ENCODE results near the gene ABHD16B.

ABHD16B gene

GRCh38 chr20:63835021-63835858 is 26.1 kb upstream of the ABHD16B start:
- Histone ChIP-seq H3K27me3 (ENCODE audit: insufficient read depth, insufficient read length) (peaks cover 13% of the 10 kb centered on the region), H3K4me3 (ENCODE audit: insufficient read length, low read depth) (peak overlapping the region; percentile 20), H3K4me1 (ENCODE audit: insufficient read depth, insufficient read length) (peaks cover 7% of the 10 kb centered on the region), H3K9me3 (ENCODE audit: insufficient read depth, low read length) (no peaks in the 10 kb centered on the region), H3K36me3 (ENCODE audit: insufficient read depth, insufficient read length, low read length) (no peaks in the 10 kb centered on the region), H3K9ac (ENCODE audit: insufficient read length, low read depth) (peak overlapping the region; percentile 47)
- TF ChIP-seq ZNF274 (IDR thresholded peaks at IDR 0.05; ENCODE audit: low read depth, low read length) = no peak
- no peak for TF ChIP-seq SUZ12 (IDR thresholded peaks at IDR 0.05; ENCODE audit: extremely low read depth, insufficient read depth, insufficient read length)
- TF ChIP-seq YY1 (IDR thresholded peaks at IDR 0.05; ENCODE audit: insufficient read depth, insufficient read length) = no peak
- peak; percentile 92 for DNase-seq (ENCODE audit: low read depth, low spot score)

DNA sequence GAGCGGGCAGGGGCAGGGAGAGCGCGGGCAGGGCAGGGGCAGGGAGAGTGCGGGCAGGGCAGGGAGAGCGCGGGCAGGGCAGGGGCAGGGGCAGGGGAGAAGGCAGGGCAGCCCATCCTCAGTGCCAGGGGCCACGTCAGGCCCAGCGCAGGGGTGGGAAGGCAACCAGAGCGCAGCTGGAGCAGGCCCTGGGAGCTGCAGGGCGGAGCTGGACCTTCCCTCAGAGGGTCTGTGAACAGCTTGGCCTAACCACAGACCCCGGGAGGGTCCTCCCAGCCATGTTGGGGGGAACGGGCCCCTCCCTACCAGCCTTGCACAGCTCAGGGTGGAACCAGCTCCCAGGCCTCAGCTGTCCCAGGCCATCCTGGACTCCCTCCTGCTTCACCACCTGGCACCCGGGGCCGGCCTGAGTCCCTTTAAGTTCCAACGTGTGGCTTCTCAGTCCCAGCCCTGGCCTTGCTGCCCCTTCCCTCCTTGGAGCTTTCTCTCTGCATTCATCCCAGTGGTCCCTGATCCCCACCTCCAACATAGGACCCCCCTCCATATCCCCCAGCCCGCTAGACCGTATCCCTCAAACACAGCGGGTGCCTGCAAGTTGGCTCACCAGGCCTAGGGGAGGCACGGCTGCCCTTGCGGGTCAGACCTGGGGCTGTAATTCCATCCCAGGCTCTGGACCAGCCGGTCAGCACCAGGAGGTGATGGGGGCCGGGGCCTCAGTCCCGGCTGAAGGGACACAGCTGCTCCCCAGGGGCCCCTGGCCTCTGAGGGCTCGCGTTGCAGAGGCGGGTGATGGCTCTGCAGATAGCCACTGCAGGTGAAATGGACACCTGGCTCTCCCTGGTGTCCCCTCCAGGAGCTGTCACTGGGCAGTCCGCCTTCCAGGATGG is 24.6 kb upstream of the ABHD16B start:
- H3K4me3 ChIP-seq (ENCODE audit: insufficient read length, low read depth) = no peak overlapping the region
- H3K27me3 ChIP-seq (ENCODE audit: insufficient read depth, insufficient read length) = peaks cover 13% of the 10 kb centered on the region
- no peaks in the 10 kb centered on the region for H3K9me3 ChIP-seq (ENCODE audit: insufficient read depth, low read length)
- DNase-seq (ENCODE audit: low read depth, low spot score) = no peak
- H3K9ac ChIP-seq (ENCODE audit: insufficient read length, low read depth) = no peak overlapping the region
- TF ChIP-seq ZNF274 (IDR thresholded peaks at IDR 0.05; ENCODE audit: low read depth, low read length) (no peak), SUZ12 (IDR thresholded peaks at IDR 0.05; ENCODE audit: extremely low read depth, insufficient read depth, insufficient read length) (no peak), YY1 (IDR thresholded peaks at IDR 0.05; ENCODE audit: insufficient read depth, insufficient read length) (no peak)
- H3K4me1 ChIP-seq (ENCODE audit: insufficient read depth, insufficient read length) = peaks cover 11% of the 10 kb centered on the region
- no peaks in the 10 kb centered on the region for H3K36me3 ChIP-seq (ENCODE audit: insufficient read depth, insufficient read length, low read length)

GRCh38 chr20:63837479-63837878 is 23.8 kb upstream of the ABHD16B start:
- no peak for DNase-seq (ENCODE audit: low read depth, low spot score)
- no peak overlapping the region for H3K4me3 ChIP-seq (ENCODE audit: insufficient read length, low read depth)
- peaks cover 11% of the 10 kb centered on the region for H3K4me1 ChIP-seq (ENCODE audit: insufficient read depth, insufficient read length)
- no peaks in the 10 kb centered on the region for H3K9me3 ChIP-seq (ENCODE audit: insufficient read depth, low read length)
- H3K9ac ChIP-seq (ENCODE audit: insufficient read length, low read depth) = peak overlapping the region; percentile 36
- no peaks in the 10 kb centered on the region for H3K36me3 ChIP-seq (ENCODE audit: insufficient read depth, insufficient read length, low read length)
- TF ChIP-seq YY1 (IDR thresholded peaks at IDR 0.05; ENCODE audit: insufficient read depth, insufficient read length) (no peak), ZNF274 (IDR thresholded peaks at IDR 0.05; ENCODE audit: low read depth, low read length) (no peak), SUZ12 (IDR thresholded peaks at IDR 0.05; ENCODE audit: extremely low read depth, insufficient read depth, insufficient read length) (no peak)
- H3K27me3 ChIP-seq (ENCODE audit: insufficient read depth, insufficient read length) = peaks cover 7% of the 10 kb centered on the region

- peak overlapping the region; percentile 36 for H3K9ac ChIP-seq (ENCODE audit: insufficient read length, low read depth)
- DNase-seq (ENCODE audit: low read depth, low spot score) = no peak
- no peaks in the 10 kb centered on the region for H3K36me3 ChIP-seq (ENCODE audit: insufficient read depth, insufficient read length, low read length)
- H3K27me3 ChIP-seq (ENCODE audit: insufficient read depth, insufficient read length) = no peaks in the 10 kb centered on the region
- TF ChIP-seq ZNF274 (IDR thresholded peaks at IDR 0.05; ENCODE audit: low read depth, low read length) (no peak), YY1 (IDR thresholded peaks at IDR 0.05; ENCODE audit: insufficient read depth, insufficient read length) (no peak), SUZ12 (IDR thresholded peaks at IDR 0.05; ENCODE audit: extremely low read depth, insufficient read depth, insufficient read length) (no peak)
- H3K9me3 ChIP-seq (ENCODE audit: insufficient read depth, low read length) = no peaks in the 10 kb centered on the region
- H3K4me1 ChIP-seq (ENCODE audit: insufficient read depth, insufficient read length) = peaks cover 12% of the 10 kb centered on the region
- no peak overlapping the region for H3K4me3 ChIP-seq (ENCODE audit: insufficient read length, low read depth)
Measured at GRCh38 chr20:63839620-63840019, 21.7 kb upstream of the ABHD16B start.

GRCh38 chr20:63840405-63840828 is 20.9 kb upstream of the ABHD16B start:
- H3K4me1 ChIP-seq (ENCODE audit: insufficient read depth, insufficient read length) = peaks cover 15% of the 10 kb centered on the region
- peak overlapping the region; percentile 61 for H3K9ac ChIP-seq (ENCODE audit: insufficient read length, low read depth)
- H3K9me3 ChIP-seq (ENCODE audit: insufficient read depth, low read length) = no peaks in the 10 kb centered on the region
- no peaks in the 10 kb centered on the region for H3K36me3 ChIP-seq (ENCODE audit: insufficient read depth, insufficient read length, low read length)
- DNase-seq (ENCODE audit: low read depth, low spot score) = no peak
- TF ChIP-seq SUZ12 (IDR thresholded peaks at IDR 0.05; ENCODE audit: extremely low read depth, insufficient read depth, insufficient read length) = no peak
- no peak for TF ChIP-seq ZNF274 (IDR thresholded peaks at IDR 0.05; ENCODE audit: low read depth, low read length)
- no peaks in the 10 kb centered on the region for H3K27me3 ChIP-seq (ENCODE audit: insufficient read depth, insufficient read length)
- peak overlapping the region; percentile 3 for H3K4me3 ChIP-seq (ENCODE audit: insufficient read length, low read depth)

DNA sequence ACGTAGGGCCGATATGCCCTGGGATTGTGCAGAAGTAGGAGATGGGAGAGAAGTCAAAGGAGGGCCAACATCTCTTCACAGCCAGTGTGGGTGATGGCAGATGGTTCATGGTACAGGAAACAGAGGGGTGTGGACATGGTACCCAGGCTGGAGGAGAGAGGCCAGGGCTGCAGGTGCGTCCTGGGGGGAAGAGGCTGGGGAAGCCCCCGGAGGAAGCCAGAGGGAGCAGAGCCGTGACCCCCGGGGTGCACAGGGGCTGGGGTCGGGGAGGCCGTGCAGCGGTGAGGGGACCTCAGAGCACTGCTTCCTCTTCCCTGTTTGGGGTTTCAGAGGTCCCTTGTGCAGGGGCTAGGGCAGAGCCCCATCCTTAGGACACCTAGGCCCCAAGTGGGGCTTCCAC is 19.0 kb upstream of the ABHD16B start:
- Histone ChIP-seq H3K36me3 (ENCODE audit: insufficient read depth, insufficient read length, low read length) (no peaks in the 10 kb centered on the region), H3K27me3 (ENCODE audit: insufficient read depth, insufficient read length) (no peaks in the 10 kb centered on the region), H3K9ac (ENCODE audit: insufficient read length, low read depth) (no peak overlapping the region), H3K4me3 (ENCODE audit: insufficient read length, low read depth) (no peak overlapping the region), H3K4me1 (ENCODE audit: insufficient read depth, insufficient read length) (peaks cover 21% of the 10 kb centered on the region), H3K9me3 (ENCODE audit: insufficient read depth, low read length) (no peaks in the 10 kb centered on the region)
- DNase-seq (ENCODE audit: low read depth, low spot score) = no peak
- TF ChIP-seq YY1 (IDR thresholded peaks at IDR 0.05; ENCODE audit: insufficient read depth, insufficient read length) (no peak), SUZ12 (IDR thresholded peaks at IDR 0.05; ENCODE audit: extremely low read depth, insufficient read depth, insufficient read length) (no peak), ZNF274 (IDR thresholded peaks at IDR 0.05; ENCODE audit: low read depth, low read length) (no peak)

DNA sequence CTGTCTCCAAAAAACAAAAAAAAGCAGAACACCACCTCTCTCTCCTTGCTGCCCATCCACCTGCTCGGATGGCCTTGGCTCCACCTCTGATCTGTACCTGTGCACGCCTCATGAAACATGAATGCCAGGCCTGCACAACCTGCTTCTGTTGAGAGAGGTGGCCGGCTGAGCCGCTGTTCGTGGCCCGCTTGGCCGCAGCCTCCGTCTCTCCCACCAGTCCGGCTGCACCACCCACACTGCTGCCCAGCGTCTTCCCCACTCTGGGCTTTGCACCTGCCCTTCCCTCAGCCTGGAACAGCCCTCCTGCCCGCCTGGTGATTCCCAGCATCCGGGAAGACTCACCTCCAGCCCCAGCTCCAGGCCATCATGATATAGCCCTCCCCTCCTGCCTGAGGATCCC is 18.1 kb upstream of the ABHD16B start:
- peak overlapping the region; percentile 26 for H3K9ac ChIP-seq (ENCODE audit: insufficient read length, low read depth)
- H3K27me3 ChIP-seq (ENCODE audit: insufficient read depth, insufficient read length) = no peaks in the 10 kb centered on the region
- no peak for TF ChIP-seq ZNF274 (IDR thresholded peaks at IDR 0.05; ENCODE audit: low read depth, low read length)
- TF ChIP-seq YY1 (IDR thresholded peaks at IDR 0.05; ENCODE audit: insufficient read depth, insufficient read length) = no peak
- no peak for TF ChIP-seq SUZ12 (IDR thresholded peaks at IDR 0.05; ENCODE audit: extremely low read depth, insufficient read depth, insufficient read length)
- no peaks in the 10 kb centered on the region for H3K9me3 ChIP-seq (ENCODE audit: insufficient read depth, low read length)
- H3K4me1 ChIP-seq (ENCODE audit: insufficient read depth, insufficient read length) = peaks cover 25% of the 10 kb centered on the region
- no peaks in the 10 kb centered on the region for H3K36me3 ChIP-seq (ENCODE audit: insufficient read depth, insufficient read length, low read length)
- no peak overlapping the region for H3K4me3 ChIP-seq (ENCODE audit: insufficient read length, low read depth)
- DNase-seq (ENCODE audit: low read depth, low spot score) = no peak
